HG03159 (cell line): ENCODE measurements around the gene AFF3.

ENCODE experiments used
- ATAC-seq: cut with Tn5 transposase; IDR thresholded peaks from one replicate; pipeline ENCODE4 v1.9.1; 2021; ENCODE audit warnings: mild to moderate bottlenecking, moderate library complexity; ENCODE audit not compliant: unreplicated experiment

The AFF3 gene

GRCh38 chr2:99899058-99899855, 243.1 kb downstream of the AFF3 start:
- ATAC-seq, result no peak

- ATAC-seq, result no peak
Measured at GRCh38 chr2:99898336-99899048, 243.9 kb downstream of the AFF3 start.

- ATAC-seq, result no peak
Measured at GRCh38 chr2:99891428-99891780, 251.0 kb downstream of the AFF3 start.

DNA sequence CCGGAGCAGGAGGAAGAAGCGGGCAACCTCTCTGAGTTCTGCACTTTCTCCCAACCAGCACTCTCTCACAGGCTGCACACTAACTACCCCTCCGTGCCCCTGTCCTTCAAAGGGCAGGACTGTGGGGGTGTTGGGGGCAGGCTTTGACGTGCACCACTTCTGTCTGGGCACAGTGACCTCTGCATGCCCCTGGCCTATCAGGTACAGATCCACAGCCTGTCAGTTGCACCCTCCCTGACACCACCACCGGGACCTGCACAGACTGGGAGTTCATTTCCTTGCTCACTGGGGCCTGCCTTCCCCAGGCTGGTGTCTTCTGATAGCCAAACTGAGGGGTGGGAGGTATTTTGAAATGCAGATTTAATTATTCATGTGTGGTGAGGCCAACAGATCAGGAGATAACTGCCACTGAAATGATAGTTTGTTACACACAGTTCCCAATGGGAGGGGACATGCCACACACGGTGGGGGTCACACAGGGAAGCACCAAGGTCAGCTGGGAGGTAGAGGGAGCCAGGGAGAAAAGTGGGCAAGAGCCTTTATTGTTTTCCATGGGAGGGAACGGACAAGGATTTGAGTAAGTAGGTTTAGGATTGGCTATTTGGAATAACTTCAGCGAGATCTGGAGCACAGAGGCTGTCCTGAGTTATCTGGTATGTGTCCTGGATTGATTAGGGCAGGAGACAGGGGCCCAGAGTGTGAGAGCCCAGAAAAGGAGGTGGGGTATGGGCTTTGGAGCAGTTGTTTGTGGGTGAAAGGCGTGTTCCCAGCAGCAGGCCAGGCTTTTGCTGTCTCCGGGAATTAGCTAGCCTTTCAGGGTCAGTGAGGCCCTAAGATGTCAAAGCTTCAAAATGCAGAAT, 251.6 kb downstream of the AFF3 start:
- ATAC-seq, result no peak

DNA sequence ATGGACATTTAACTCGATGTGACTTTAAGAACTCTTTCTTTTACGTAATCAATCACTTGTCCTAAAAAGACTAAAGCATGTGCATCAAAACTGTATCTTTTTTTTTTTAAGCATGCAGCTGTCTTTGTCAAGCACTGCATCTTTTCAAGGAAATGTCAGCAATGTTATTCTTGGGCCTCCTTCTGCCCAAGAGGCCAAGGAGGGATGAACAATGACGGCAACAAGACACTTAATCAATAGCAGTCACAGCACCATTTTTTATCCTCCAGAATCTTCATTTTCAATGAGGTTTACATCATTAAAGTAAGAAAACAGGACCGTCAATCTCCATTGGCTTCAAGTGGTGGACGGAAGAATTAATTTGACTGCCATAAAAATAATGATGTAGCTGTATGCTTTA, 253.8 kb downstream of the AFF3 start:
- ATAC-seq, result no peak

- no peak for ATAC-seq
Measured at GRCh38 chr2:99886418-99886817, 256.0 kb downstream of the AFF3 start.

- no peak for ATAC-seq
Measured at GRCh38 chr2:99883358-99883757, 259.0 kb downstream of the AFF3 start.

- ATAC-seq, result no peak
Measured at GRCh38 chr2:99881901-99882591, 260.3 kb downstream of the AFF3 start.

DNA sequence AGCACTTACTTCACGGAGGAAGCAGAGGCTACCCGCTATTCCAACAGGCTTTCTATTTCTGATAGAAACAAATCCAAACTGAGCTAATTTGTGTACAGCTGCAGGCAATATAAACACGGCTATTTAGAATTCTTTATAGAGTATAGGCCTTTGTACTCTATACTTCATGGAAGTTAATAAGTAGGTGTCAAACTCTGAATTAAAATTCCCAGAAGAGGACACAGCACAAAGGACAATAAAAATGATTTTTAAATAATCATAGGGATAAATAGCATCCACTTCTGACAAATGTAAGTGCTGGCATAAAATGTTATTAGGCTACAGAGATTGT, 261.5 kb downstream of the AFF3 start:
- ATAC-seq, result no peak

DNA sequence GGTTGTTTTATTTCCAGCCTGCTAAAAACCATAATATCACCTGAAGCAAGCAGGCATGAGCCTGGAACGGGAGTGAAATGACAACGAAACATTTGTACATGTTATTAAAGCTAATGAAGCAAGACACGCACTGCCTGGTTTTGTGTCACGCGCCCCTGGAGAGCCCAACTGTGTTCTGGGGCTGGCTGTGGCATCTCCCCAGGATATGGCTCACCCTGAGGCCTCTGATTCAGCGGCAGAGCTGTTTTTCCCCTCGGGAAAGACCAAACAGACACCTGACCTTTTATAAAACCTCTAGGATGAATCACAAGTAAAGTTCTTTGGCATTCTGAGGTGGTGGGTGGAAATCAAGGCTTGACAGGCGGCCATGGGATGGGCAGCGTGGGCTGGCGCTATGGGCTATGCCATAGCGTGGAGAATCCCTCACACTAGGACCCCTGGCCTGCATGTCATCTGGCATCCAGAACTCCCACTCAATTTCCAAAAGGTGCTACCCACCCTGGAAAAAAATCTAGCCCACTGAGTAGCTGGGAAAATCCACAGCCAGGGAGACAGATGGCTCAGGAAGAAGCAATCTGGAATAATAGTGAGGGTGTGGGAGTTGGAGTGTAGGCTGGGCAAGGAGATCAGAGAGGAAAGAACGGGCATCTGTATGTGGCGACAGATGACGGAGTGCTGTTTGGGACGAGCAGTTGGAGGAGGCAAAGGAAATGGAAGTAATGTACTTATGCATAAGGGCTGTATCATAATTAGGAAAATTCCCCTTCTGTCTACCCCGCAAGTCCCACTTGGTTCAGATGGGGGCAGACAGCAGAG, 262.0 kb downstream of the AFF3 start:
- no peak for ATAC-seq

GRCh38 chr2:99879481-99879880, 262.9 kb downstream of the AFF3 start:
- ATAC-seq, result no peak

GRCh38 chr2:99878581-99879350, 263.6 kb downstream of the AFF3 start:
- ATAC-seq, result no peak

DNA sequence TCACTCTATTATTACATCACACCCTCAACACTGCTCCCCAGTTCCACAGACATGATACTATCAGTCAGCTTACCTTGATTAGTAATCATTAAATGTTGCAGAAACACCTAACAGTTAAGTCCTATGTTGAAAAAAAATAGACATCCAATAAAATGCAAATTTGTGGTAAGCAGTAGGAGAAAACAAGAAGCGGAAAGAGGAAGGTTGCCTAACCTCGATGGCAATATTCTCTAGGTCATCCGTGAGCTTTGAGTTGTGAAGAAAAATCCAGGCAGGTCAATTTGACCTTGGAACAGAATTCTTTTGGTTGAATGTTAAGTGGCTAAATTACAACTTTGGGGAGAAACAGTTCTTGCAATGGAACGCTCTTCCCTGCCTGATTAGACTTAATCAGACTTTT, 264.4 kb downstream of the AFF3 start:
- no peak for ATAC-seq

- no peak for ATAC-seq
Measured at GRCh38 chr2:99876956-99877355, 265.4 kb downstream of the AFF3 start.

GRCh38 chr2:99875627-99876201, 266.7 kb downstream of the AFF3 start:
- no peak for ATAC-seq

GRCh38 chr2:99868260-99868659, 274.1 kb downstream of the AFF3 start:
- no peak for ATAC-seq

- ATAC-seq, result no peak
Measured at GRCh38 chr2:99867770-99868169, 274.6 kb downstream of the AFF3 start.

DNA sequence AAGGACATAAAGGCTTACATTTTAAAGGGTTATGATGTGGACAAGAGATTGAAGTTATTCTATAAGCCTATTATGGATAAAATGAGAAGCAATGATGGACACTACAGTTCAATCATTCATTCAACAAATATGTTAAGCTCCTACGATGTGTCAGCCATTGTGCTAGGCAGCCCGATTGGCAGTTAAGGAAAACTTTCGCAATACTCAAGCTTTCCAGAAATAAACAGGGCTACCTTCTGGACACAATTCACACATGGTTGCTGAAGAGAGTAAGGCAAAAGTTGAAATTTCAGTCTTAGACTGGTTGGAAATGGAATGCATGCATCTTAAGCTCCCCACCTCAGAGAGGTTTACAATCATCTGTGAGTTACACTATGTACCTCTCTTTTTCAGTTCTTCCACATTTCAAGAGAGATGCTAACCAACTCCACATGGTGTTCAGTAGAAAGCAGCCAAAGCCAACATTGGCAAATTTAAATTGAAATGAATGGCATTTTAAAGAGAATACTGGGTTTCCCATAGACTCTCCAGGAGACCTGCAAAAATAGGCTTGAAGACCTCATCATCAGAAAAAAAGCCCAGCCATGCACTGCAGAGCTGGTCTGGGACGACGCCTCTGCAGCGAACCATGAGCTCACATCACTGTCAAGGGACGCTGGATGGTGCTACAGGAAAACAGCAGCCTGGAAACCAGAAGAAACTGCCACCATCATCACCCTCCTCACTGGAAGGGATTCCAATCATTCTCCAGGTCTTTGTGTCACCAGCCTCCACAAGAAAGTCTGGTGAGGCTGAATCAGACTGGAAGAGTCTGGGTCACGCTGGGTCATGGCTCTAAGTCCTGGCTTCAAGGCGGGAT, 276.3 kb downstream of the AFF3 start:
- no peak for ATAC-seq
